GM12878 (cell line): Measurements from ENCODE around the gene R3HDM2. TPM values are rescaled to one million over a fixed set of nuclear protein-coding genes. Genes with fewer than 3 reads are reported as not detected.

ENCODE experiments used
- ATAC-seq: fragments of 200-7000 bp; cut with Tn5 transposase; 3 replicates; pipeline ENCODE4 v1.9.1; 2020; ENCODE audit warnings: mild to moderate bottlenecking, moderate library complexity
- BruUV-seq: library from RNA; stranded (reverse); fragments of 400-500 nt; replicated peaks from 2 replicates; lab custom pipeline; 2021; lab: Mats Ljungman, UMichigan
- CTCF ChIA-PET: fragments of 300-600 bp; sonication (Branson Sonifier 250); formaldehyde crosslinking; extraction: SDS; loops from one replicate; lab custom pipeline; 2021; ENCODE audit warnings: inconsistent platforms; lab: Yijun Ruan, JAX
- POLR2A ChIA-PET: fragments of 350-600 bp; formaldehyde crosslinking; extraction: SDS; loops from one replicate; lab custom pipeline; 2021; ENCODE audit warnings: inconsistent platforms; lab: Charles Lee
- RAD21 ChIA-PET: fragments of 300-600 bp; sonication (Branson Sonifier 250); formaldehyde crosslinking; loops from one replicate; lab custom pipeline; 2023; ENCODE audit warnings: antibody characterized with exemption; ENCODE audit not compliant: unreplicated experiment; lab: Charles Lee
- SMC1A ChIA-PET: fragments of 300-600 bp; sonication (Branson Sonifier 250); formaldehyde crosslinking; loops from one replicate; lab custom pipeline; 2023; ENCODE audit not compliant: unreplicated experiment, uncharacterized antibody; lab: Charles Lee
- DNase-seq: peaks from one replicate; pipeline ENCODE4 v3.0.0-alpha.2; 2011; ENCODE audit warnings: low read depth, low spot score
- FAIRE-seq: peaks from 3 replicates; lab custom pipeline; 2011; peaks lifted over from hg19 to GRCh38; lab: Jason Lieb, UNC
- H2AFZ ChIP-seq: 2 replicates; pipeline ENCODE4 v1.6.0; 2011; ENCODE audit warnings: low read depth, low read length, control low read depth; ENCODE audit not compliant: control insufficient read depth
- H3K27ac ChIP-seq: 2 replicates; pipeline ENCODE4 v1.5.1; 2011; ENCODE audit warnings: control low read depth; ENCODE audit not compliant: control insufficient read depth, insufficient read depth
- H3K27me3 ChIP-seq, 2 experiments: replicated peaks in 1 of 2; 2 replicates each; pipeline versions ENCODE4 v1.6.0 to v1.6.1; 2011; ENCODE audit warnings: low read length in 1 of 2; ENCODE audit not compliant: control insufficient read depth in 2 of 2, insufficient read depth in 2 of 2
- H3K36me3 ChIP-seq, 2 experiments: 2 replicates each; pipeline ENCODE4 v1.5.1; 2011; ENCODE audit warnings: low read length in 1 of 2; ENCODE audit not compliant: control insufficient read depth in 2 of 2, insufficient read depth in 2 of 2
- H3K4me1 ChIP-seq: 2 replicates; pipeline ENCODE4 v1.6.1; 2011; ENCODE audit warnings: mild to moderate bottlenecking, low read length, moderate library complexity, mixed read lengths; ENCODE audit not compliant: control insufficient read depth, insufficient read depth
- H3K4me2 ChIP-seq: 2 replicates; pipeline ENCODE4 v1.6.0; 2011; ENCODE audit warnings: control low read depth; ENCODE audit not compliant: control insufficient read depth, insufficient read depth
- H3K4me3 ChIP-seq: fragments of 200-600 bp; sonication (generic); 2 replicates; pipeline ENCODE4 v1.5.1; 2016
- H3K79me2 ChIP-seq: 2 replicates; pipeline ENCODE4 v1.6.0; 2011; ENCODE audit warnings: low read length; ENCODE audit not compliant: control insufficient read depth, insufficient read depth
- H3K9ac ChIP-seq: 2 replicates; pipeline ENCODE4 v1.8.0; 2011; ENCODE audit warnings: low read length, control low read depth, mixed read lengths; ENCODE audit not compliant: control insufficient read depth, insufficient read depth
- H3K9me3 ChIP-seq: replicated peaks from 3 replicates; pipeline ENCODE4 v1.5.1; 2011; ENCODE audit warnings: mild to moderate bottlenecking, low read length; ENCODE audit not compliant: control insufficient read depth, insufficient read depth
- H4K20me1 ChIP-seq: 2 replicates; pipeline ENCODE4 v1.6.0; 2011; ENCODE audit not compliant: control insufficient read depth, insufficient read depth
- BMI1 ChIP-seq: fragments of 450-650 bp; IDR thresholded peaks from 2 replicates; pipeline ENCODE4 v1.6.1; 2016; ENCODE audit warnings: mild to moderate bottlenecking, moderate library complexity, borderline replicate concordance
- CBFB ChIP-seq: IDR thresholded peaks from 2 replicates; pipeline ENCODE4 v1.6.1; 2016; ENCODE audit warnings: antibody characterized with exemption, low read depth
- HDGF ChIP-seq: fragments of 450-650 bp; IDR thresholded peaks from 2 replicates; pipeline ENCODE4 v1.6.1; 2016; ENCODE audit warnings: antibody characterized with exemption
- IKZF2 ChIP-seq, 2 experiments: fragments of 450-650 bp; IDR thresholded peaks; 2 replicates each; pipeline ENCODE4 v1.6.1; 2017; ENCODE audit warnings: mild to moderate bottlenecking in 2 of 2, moderate library complexity in 2 of 2
- NRF1 ChIP-seq: conservative IDR thresholded peaks from 2 replicates; pipeline ENCODE4 v1.6.1; 2011; ENCODE audit warnings: mild to moderate bottlenecking, low read depth, low read length, improper control_type of control experiment
- PAX8 ChIP-seq: fragments of 450-650 bp; IDR thresholded peaks from 2 replicates; pipeline ENCODE4 v1.6.1; 2017; ENCODE audit warnings: mild to moderate bottlenecking, moderate library complexity
- POLR2AphosphoS2 ChIP-seq: IDR thresholded peaks from 2 replicates; pipeline ENCODE4 v1.6.1; 2011; ENCODE audit warnings: low read depth, mild to moderate bottlenecking, low read length, improper control_type of control experiment, moderate library complexity
- ZNF592 ChIP-seq: fragments of 450-650 bp; IDR thresholded peaks from 2 replicates; pipeline ENCODE4 v1.6.1; 2017; ENCODE audit warnings: mild to moderate bottlenecking, moderate library complexity
- WGBS: methylation state at CpG from one replicate; pipeline ENCODE4 v1.1.6; 2016; ENCODE audit warnings: low lambda C conversion rate; ENCODE audit not compliant: insufficient replicate concordance, insufficient coverage; ENCODE audit errors: missing lambda C conversion rate; 5-methylcytosine and 5-hydroxymethylcytosine counted together
- in situ Hi-C: fragments of 300-500 bp; cut with MboI; formaldehyde crosslinking; loops from 9 replicates; pipeline ENCODE4 v1.14.3; 2018; ENCODE audit warnings: mixed read lengths
- intact Hi-C: fragments of 100-400 bp; cut with micrococcal nuclease; formaldehyde crosslinking; loops from one replicate; pipeline ENCODE4 v1.14.2; 2022; ENCODE audit not compliant: unreplicated experiment
- polyA plus RNA-seq, 11 experiments: library from polyadenylated mRNA; depleted of rRNA in 4 of 11; unstranded in 6 of 11; stranded (reverse) in 5 of 11; fragments of >200 nt; fragmentation: Nextera tagmentation in 4 of 11; fragmentation: Illumina TruSeq in 1 of 11; extraction: Ambion mirVana in 4 of 11; extraction: Trizol in 1 of 11; gene quantifications; 1 replicate in 1 of 11; 2 replicates in 10 of 11; pipeline versions ENCODE4 v1.2.1 to v1.2.3, GENCODE V29; 2011 to 2016; ENCODE audit warnings: inconsistent platforms in 2 of 11, missing spikeins in 2 of 11, low read depth in 1 of 11
- total RNA-seq, 4 experiments: library from RNA; depleted of rRNA in 3 of 4; stranded (reverse); fragments of >200 nt in 3 of 4; fragmentation: Illumina TruSeq in 1 of 4; extraction: Trizol in 1 of 4; gene quantifications; 2 replicates each; pipeline versions ENCODE4 v1.2.1 to v1.2.3, GENCODE V29; 2013 to 2021
- TF ChIP-seq, protein P1 (sequence below): IDR thresholded peaks from 2 replicates; pipeline ENCODE4 v1.6.1; 2012; ENCODE audit warnings: low read depth, low read length, improper control_type of control experiment
- TF ChIP-seq, protein P2 (sequence below): fragments of 450-650 bp; IDR thresholded peaks from 2 replicates; pipeline ENCODE4 v1.6.1; 2017; ENCODE audit warnings: mild to moderate bottlenecking, low read depth, inconsistent platforms; ENCODE audit not compliant: poor library complexity, severe bottlenecking
- TF ChIP-seq, protein P3 (sequence below): IDR thresholded peaks from 2 replicates; pipeline ENCODE4 v1.6.1; 2011; ENCODE audit warnings: borderline replicate concordance, low read depth, mild to moderate bottlenecking, moderate library complexity, mixed read lengths, low read length; ENCODE audit not compliant: insufficient read depth; ENCODE audit errors: extremely low read length
- TF ChIP-seq, protein P4 (sequence below): fragments of 450-650 bp; IDR thresholded peaks from 2 replicates; pipeline ENCODE4 v1.6.1; 2018; ENCODE audit warnings: mild to moderate bottlenecking, low read depth, moderate library complexity; ENCODE audit not compliant: partially characterized antibody

Gene R3HDM2
- total and polyA plus RNA-seq, 10 of the 15 experiments (the other 5 are each of a cell fraction or from before 2014, with no cell fraction given), result 4.6 to 26.1 (median 11.2) TPM

- POLR2A ChIA-PET, result interaction anchor here (0.7 to 0.9 kb wide), 2 partner anchors 208 to 214 kb away, joined by 3 to 6 read pairs; no protein-coding TSS in a partner anchor
- no peak for FAIRE-seq
- DNase-seq, result no peak
- Histone ChIP-seq H2AFZ (no peak overlapping the region), H4K20me1 (no peaks in the 10 kb centered on the region; the same call in 1 of the 2 replicates), H3K4me2 (no peak overlapping the region), H3K9ac (no peak overlapping the region), H3K27ac (no peak overlapping the region), H3K4me1 (peaks cover 17% of the 10 kb centered on the region; the same call in 1 of the 2 replicates), H3K9me3 (no peaks in the 10 kb centered on the region), H3K27me3 (peaks cover 0 to 3% of the 10 kb centered on the region in 2 experiments; a peak in 3 of 4 replicates), H3K4me3 (no peak overlapping the region), H3K36me3 (no peaks in the 10 kb centered on the region), H3K79me2 (no peaks in the 10 kb centered on the region)
- in situ Hi-C loops (loop anchor here (5.0 kb wide), 1 partner anchor 35 kb away; no protein-coding TSS in a partner anchor), intact Hi-C loops (no loop called here)
- no peak for ATAC-seq
- RAD21 ChIA-PET, result interaction anchor here (0.7 to 14.4 kb wide), 3 partner anchors 31 to 206 kb away, joined by 3 to 85 read pairs (median 4); partner anchors contain the start of gene INHBE
- CTCF ChIA-PET, result interaction anchor here (1.3 to 4.0 kb wide), 2 partner anchors 16 to 33 kb away, joined by 3 to 30 read pairs; no protein-coding TSS in a partner anchor
- BruUV-seq, result no TSS peak
- SMC1A ChIA-PET, result interaction anchor here (1.5 to 2.2 kb wide), 2 partner anchors 17 to 33 kb away, joined by 6 to 9 read pairs; partner anchors contain the start of gene SHMT2
- WGBS, result 90% methylated on average over 1 of the region's 1 CpG
- TF ChIP-seq, protein P1, sequence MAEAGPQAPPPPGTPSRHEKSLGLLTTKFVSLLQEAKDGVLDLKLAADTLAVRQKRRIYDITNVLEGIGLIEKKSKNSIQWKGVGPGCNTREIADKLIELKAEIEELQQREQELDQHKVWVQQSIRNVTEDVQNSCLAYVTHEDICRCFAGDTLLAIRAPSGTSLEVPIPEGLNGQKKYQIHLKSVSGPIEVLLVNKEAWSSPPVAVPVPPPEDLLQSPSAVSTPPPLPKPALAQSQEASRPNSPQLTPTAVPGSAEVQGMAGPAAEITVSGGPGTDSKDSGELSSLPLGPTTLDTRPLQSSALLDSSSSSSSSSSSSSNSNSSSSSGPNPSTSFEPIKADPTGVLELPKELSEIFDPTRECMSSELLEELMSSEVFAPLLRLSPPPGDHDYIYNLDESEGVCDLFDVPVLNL, result no peak
- TF ChIP-seq IKZF2 (IDR thresholded peaks at IDR 0.05) (no peak), BMI1 (no peak), HDGF (no peak), PAX8 (no peak), ZNF592 (no peak), CBFB (no peak), NRF1 (no peak), POLR2AphosphoS2 (no peak)
- TF ChIP-seq, protein P2, sequence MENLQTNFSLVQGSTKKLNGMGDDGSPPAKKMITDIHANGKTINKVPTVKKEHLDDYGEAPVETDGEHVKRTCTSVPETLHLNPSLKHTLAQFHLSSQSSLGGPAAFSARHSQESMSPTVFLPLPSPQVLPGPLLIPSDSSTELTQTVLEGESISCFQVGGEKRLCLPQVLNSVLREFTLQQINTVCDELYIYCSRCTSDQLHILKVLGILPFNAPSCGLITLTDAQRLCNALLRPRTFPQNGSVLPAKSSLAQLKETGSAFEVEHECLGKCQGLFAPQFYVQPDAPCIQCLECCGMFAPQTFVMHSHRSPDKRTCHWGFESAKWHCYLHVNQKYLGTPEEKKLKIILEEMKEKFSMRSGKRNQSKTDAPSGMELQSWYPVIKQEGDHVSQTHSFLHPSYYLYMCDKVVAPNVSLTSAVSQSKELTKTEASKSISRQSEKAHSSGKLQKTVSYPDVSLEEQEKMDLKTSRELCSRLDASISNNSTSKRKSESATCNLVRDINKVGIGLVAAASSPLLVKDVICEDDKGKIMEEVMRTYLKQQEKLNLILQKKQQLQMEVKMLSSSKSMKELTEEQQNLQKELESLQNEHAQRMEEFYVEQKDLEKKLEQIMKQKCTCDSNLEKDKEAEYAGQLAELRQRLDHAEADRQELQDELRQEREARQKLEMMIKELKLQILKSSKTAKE, result no peak
- TF ChIP-seq, protein P3, sequence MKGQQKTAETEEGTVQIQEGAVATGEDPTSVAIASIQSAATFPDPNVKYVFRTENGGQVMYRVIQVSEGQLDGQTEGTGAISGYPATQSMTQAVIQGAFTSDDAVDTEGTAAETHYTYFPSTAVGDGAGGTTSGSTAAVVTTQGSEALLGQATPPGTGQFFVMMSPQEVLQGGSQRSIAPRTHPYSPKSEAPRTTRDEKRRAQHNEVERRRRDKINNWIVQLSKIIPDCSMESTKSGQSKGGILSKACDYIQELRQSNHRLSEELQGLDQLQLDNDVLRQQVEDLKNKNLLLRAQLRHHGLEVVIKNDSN, result no peak
- TF ChIP-seq, protein P4, sequence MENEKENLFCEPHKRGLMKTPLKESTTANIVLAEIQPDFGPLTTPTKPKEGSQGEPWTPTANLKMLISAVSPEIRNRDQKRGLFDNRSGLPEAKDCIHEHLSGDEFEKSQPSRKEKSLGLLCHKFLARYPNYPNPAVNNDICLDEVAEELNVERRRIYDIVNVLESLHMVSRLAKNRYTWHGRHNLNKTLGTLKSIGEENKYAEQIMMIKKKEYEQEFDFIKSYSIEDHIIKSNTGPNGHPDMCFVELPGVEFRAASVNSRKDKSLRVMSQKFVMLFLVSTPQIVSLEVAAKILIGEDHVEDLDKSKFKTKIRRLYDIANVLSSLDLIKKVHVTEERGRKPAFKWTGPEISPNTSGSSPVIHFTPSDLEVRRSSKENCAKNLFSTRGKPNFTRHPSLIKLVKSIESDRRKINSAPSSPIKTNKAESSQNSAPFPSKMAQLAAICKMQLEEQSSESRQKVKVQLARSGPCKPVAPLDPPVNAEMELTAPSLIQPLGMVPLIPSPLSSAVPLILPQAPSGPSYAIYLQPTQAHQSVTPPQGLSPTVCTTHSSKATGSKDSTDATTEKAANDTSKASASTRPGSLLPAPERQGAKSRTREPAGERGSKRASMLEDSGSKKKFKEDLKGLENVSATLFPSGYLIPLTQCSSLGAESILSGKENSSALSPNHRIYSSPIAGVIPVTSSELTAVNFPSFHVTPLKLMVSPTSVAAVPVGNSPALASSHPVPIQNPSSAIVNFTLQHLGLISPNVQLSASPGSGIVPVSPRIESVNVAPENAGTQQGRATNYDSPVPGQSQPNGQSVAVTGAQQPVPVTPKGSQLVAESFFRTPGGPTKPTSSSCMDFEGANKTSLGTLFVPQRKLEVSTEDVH, result no peak
Measured at GRCh38 chr12:57247041-57247440, 183.8 kb downstream of the R3HDM2 start.
